NCI-H1092 treated with DMSO at 0.1 percent for 48 hours (cell line): ENCODE data around the gene FARSB.
A peak's percentile ranks its signal among the peaks of the same experiment; 100 is the strongest.
"Not testable (repeated sequence)": the region's sequence is repeated elsewhere in the genome, so short reads cannot be mapped to it uniquely, and the experiment has no call there.

ENCODE experiments used
- DNase-seq: peaks from one replicate; lab custom pipeline; 2025; lab: John Stamatoyannopoulos, UW

Gene FARSB

DNA sequence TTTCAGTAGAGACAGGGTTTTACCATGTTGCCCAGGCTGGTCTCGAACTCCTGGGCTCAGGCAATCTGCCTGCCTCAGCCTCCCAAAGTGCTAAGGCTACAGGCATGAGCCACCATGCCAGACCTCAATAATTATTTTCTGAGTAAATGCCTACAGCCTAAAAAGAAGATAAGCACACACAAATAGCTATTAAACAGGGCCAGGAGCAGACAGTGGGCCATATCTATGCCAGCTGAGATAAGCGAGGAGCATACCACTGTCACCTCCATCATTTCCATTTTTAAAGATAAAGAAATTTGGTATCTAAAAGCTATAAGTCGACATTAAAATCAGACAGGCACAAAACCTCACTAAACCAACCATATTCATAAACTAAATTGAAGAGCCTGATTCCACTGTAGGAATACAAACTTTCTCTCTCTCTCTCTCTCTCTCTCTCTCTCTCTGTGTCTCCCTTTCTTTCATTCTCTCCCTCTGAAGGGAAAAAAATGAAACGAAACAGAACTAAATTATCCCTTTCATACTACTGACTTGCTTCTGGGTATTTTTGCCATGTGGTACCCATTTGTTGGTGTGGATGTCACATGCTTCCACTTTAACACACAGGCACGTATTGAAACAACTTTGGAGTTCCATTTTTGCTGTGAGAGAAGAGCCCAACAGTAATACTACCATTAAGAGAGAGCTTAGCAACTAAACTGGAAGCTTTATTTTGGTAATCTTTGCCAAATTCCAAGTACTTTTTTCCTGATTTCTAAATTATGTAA lies 51.0 kb downstream of the FARSB start:
- DNase-seq = no peak

DNA sequence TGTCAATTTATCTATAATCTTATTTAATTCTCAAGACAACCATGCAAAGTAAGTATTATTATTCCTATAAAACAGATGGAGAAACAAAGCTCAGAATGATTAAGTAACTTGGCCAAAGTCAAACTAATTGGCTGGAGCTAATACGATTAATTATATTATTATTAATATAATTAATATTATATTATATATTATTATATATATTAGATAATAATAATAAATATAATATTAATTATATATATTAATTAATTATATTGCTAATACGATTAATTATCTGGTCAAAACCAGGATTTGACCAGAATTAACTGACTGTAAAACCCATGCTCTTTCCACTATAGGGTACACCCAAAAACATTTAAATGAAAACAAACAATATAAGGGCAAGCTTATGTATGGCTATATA lies 52.4 kb downstream of the FARSB start:
- DNase-seq = no peak

DNA sequence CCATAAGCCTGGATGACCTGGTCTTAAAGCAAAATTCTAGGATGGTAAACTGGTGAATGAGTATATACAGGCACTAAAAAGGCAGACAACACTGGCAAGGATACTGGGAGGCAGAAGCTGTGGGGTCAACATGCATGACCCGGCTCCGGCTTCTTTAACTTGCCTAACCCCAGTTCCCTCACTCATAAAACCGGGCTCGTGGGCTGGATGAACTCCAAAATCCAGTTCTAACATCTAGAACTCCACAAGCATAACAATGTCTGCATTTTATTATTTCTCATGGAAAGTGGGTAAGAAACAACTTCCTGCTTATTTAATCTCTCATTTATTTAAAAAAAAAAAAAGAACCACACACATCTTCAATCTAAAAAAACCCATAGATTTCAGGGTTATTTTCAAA lies 57.3 kb downstream of the FARSB start:
- no peak for DNase-seq

DNA sequence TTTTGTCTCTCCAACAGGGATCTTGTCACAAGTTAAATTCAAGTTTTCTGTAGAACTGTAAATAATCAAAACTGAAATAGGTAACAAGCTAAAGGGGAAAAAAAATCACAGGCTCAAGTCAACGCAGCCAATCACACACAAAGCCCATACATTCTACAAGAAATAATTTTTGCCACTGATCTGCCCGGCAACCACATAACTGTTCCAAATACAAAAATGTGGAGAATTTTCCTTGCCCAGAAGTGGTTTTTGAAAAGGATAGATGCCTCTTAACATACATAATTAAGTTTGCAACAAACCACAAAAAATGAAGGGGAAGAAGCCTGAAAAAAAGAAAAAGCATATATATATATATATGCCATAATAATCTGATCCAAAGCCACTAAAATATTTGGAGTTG lies 60.3 kb downstream of the FARSB start:
- no peak for DNase-seq

DNA sequence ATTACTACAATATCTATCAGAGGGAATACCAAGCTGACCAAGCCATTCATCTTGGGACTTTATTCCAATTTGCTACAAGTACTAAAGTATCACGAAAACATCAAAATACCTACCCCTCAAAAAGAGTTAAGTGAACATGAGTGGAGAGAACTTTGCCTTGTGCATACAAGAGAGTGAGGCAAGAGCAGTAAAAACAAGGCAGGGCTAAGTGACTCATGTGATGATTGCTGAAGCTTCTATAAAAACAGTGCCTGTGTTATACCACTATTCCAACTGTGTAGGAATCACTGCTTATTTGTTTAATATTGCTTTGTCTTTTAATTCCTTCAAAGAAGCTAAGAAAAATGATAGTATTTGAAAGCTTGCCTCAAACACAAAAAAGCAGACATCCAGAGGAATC lies 61.2 kb downstream of the FARSB start:
- no peak for DNase-seq

DNA sequence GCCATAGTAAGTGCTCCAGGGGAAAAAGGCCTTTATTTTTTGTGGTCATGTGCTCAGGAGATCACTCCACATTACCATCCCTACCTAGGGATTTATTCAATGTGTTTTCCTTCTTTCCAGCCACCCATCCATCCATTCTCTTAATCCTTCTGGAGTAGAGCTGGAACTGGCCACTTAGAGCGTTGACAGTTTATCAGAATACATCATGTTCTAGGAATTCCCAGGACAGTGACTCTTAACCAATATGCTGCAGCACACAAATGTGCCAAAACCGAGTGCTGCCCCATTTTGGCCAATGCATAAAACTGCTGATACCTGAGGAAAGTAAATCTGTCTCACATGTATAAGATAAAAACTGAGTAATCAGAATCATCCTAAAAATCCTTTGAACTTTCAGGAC lies 63.7 kb downstream of the FARSB start:
- DNase-seq = no peak

DNA sequence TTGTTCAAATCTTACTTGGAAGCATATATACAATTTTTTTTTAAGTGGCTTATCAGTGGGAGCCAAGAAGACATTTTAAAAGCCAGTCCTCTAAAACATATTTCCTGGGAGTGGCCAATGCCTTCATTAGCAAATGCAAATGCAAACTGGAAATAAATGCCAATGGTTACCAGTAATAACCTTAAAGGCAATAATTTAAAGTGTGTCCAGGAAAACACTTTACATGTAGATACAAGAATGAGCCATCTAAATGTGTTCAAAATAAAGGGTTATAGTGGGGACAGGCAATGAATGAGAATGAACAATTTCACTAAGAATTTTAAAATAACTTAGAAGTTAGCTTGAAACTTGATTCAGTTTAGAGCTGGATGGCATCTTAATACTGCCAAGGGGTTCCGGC lies 64.2 kb downstream of the FARSB start:
- DNase-seq = no peak

DNA sequence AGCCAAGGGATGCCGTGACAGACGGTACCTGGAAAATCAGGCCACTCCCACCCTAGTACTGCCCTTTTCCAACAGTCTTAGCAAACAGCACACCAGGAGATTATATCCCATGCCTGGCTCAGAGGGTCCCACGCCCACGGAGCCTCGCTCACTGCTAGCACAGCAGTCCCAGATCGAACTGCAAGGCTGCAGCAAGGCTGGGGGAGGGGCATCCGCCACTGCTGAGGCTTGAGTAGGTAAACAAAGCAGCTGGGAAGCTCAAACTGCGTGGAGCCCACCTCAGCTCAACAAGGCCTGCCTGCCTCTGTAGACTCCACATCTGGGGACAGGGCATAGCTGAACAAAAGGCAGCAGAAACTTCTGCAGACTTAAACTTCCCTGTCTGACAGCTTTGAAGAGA lies 71.3 kb downstream of the FARSB start:
- not testable (repeated sequence) for DNase-seq

DNA sequence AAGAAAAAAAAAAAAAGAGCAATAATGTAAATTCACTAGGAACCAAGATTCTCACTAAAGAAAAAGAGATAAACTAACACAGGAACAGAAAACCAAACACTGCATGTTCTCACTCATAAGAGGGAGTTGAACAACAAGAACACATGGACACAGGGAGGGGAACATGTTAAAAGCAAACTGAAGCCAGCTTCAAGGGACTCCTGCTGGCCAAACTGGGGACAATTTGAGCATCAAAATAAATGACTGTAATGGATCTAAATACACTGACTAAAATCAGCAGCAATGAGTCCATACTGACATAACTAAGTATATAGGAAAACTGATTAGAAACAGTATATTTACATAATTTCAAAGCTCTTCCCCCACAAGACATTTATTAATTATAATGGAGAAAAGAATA lies 73.0 kb downstream of the FARSB start:
- DNase-seq = no peak

DNA sequence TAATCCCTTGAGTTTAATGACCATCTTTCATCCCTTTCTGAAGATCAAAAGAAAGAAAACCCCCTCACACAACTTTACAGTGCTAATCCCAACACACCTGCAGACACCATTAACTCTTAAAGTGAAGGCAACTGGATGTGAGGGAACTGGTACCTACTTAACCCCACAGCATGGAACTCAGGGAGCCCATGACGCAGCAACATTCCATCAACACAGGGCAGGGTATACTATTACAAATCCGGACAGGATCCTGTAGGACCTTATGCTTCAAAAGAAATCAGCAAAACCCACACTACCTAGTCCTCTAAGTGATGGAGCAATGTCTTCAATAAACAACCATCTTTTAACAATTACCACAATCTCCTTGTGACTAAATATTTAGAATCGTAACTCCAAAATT lies 78.6 kb downstream of the FARSB start:
- DNase-seq = no peak

DNA sequence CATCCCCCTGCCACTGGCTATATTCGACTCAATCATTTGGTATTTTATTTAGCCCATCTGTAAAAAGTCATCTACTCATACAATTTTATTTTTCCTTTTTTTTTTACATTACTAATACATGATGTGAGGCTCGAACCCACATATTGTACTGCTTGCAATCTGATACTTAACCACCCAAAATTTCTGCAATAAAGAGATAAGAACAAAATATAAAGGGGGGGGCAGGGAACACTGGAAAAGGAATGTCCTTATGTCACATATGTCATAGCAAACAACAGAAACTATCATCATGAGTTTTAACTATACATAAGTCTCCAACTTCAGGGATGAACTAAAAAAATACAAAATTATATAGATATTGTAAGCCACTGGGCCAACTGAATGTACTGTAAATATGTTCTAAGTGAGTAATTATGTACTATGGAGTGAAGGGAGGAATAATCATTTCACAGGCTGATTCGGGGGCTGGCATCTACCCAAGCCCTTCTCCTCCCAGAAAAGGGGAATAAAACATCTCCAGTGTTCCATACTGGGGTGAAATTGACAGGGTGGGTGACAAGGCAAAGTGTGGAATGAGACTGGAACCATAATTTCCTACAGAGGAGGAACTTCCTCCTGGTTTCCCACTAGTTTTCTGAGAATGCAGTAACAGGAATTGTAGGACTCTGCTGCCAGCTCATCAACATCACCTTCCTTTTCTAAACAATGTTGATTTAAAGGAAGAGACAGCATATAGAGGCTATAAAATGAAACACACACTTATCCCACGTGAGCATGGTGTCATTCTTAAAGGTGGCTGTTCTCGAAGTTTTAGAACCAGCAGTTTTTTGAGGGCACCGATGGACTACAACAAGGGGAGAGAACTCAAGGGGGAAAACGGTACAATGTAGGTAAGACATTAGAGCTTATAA lies 79.5 kb downstream of the FARSB start:
- no peak for DNase-seq

DNA sequence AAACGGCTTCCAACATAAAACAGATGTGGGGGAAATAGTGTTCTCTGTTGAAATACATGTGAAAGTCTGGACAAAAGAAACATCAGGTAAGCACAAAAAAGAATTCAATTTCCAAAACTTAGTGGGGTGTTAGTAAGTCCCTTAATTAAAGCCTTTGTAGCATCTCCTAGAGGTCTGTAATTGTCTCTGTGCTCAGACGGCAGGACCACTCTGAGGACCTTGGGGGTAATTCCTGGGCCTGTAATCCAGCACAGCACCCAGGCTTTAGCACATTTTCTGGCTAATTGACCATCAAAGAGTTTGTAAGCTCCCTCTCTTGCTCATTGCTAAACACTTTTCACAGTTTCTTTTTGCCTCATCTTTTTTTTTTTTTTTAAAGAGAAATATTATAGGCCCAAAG lies 80.3 kb downstream of the FARSB start:
- DNase-seq = no peak

DNA sequence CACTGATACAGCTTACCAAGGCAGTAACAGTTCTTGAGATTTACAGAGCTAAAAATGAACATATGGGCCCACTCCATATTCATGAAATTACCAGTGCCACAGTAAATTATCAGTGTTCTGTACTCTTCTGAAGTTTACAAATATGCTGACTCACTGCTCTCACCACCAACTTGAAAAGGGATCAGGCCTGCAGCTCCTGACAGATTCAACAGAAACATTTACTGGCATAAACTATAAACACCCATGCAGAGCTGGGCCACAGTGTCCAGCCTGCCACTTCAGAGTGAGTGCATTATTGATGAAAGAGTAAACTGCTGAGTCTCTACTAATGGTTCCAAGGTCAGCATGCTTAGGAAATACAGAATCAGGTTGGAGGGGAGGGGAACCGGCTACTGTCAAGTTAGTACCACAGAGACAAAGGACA lies 83.1 kb downstream of the FARSB start:
- DNase-seq = no peak

DNA sequence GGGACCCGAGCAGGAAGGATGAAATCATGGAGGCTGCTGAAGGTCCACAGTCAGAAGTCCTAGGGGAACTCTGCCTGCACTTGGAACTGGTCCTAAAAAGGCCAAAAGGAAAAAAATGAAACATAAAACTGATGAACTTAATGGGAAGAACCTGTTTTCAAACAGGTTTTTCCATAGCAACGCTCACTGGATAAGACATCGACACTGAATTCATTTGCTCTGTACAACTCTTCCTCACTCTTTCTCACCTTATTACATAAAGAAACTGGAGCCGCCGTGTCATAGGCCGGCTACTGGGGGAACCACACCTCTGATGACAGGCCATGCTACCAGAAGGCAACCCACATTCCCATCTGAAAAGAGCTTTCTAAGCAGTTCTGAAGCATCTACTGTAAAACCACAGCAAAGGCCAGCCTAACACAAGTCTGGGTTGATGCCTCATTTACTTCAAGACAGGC lies 83.6 kb downstream of the FARSB start:
- no peak for DNase-seq

DNA sequence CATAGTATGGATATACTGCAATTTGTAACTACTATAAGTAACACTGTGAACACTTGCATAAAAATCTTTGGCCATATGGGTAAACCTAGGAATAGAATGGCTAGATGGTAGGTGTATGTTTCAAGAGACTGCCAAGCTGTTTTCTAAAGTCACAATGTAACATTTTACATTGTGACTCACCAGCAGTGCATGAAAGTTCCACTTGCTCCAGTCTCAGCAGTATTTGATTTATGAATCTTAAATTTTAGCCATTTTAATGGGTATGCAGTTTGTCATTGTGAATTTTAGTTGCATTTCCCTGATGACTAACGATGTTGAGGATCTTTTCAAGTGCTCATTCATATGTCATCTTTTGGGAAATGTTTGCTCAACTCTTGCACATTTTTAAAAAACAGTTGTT lies 86.1 kb downstream of the FARSB start:
- no peak for DNase-seq

DNA sequence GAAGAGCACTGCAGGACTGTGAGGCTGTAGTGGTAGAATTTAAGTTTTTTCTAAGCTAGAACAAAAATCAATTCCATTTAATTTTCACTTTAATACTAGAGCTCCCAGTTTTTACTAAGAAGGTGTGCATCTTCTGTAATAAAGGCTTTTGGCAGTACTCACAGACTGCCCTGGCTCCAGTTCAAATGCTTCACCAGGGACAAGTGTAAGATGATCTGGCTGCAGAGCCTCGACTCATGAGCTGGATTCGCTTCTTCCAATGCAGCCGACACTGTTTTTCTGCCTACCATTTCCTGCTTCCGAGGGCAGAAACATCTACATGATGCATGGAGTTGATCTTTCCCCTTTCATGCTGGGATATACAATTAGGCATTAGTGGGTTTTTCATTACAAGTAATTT lies 87.0 kb downstream of the FARSB start:
- DNase-seq = peak; percentile 84

DNA sequence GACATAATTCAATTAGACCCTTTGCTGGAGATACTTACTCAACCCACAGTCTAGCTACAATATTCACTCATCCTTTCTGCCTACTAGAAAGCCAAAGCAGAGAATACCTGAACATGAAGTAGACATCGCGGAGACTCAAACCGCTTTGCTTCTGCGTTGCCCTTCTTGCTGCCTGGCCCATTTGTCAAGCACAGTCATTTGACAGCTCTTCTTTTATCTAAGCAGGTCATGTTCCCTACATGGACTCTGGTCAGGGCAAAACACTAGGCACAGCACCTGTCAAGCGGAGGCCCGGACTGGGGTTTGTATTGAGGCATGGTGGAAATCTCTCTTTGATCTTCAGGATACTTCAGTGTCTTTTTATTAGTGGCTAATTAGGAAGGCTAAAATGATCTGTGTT lies 89.7 kb downstream of the FARSB start:
- no peak for DNase-seq

DNA sequence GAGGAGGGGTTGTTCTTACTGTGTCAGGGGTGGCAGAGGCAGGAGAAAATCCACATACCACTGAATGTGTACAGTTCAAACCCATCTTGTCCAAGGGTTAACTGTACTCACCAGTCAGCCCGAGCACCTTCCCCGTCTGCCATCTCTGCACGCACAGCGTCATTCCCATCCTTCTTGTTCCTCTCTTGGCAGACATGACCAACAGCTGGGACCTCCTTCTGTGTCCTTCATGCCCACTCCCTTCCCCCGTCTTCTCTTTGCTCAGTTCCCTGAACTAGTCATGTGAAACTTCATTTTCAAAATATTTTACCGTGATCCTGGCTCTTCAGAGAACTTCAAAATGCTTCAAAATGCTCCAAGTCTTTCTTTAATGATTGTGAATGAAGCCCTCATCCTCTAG lies 92.0 kb downstream of the FARSB start:
- DNase-seq = no peak

DNA sequence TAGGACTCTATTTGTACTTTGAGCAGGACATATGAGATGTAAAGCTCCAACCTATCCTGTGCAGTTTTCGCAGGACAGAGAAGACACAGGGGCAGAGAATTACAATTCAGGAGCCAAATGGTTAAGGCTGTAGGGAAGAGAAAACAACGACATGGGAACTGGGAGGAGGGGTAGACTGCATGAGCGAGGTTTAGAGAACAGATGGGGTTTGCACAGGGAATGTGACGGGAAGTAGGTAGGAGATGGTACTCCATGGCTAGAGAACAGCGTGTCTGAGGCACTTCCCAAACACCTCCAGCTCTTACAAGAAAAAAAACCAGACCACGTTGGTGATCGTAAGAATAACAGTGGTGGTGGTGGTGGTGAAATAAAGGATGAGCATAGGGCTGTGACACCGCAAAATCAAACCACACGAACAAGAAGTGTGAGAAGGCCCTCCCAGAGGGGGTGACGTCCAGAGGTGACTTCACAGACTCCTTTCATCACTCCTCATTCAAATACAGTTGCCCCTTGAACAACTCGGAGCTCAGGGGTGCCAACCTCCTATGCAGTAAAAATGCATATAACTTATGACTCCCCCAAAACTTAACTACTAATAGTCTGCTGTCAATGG lies 92.7 kb downstream of the FARSB start:
- no peak for DNase-seq

DNA sequence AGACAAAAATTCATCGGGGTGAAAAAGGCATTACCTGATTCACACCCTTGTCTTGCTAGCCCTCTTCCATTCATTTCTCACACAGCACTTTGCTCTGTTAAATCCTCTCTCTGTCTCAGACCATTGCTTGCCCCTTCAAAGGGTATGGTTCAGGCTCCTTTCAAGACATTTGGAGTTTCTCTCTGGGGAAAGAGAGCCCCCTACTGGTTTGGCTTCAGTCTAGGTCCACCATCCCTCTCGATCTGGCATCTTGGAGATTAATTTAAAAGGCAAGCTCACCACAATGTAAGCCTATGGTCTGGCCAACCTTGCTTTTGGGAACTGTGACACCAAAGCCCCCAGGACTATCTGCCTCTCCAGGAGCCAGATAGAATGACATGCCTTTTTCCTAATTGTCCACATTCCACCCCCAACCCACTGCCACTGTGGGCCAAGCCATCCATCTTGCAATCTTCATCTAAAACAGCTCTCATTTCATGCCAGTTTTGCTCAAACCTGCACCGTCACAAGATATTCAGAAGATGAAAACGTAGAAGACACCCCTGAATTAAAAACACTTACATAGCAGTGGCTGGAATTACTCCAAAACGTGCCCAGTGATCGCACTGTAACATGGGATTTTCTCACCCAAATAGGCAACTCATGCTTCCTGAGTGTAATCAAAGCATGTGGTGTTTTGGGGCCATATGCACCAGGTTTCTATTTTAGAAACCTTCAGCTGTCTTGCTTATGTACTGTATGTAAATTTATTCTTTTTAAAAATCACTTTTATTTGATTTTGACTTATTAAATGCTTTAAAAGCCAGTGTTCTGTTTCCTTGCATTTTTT lies 93.9 kb downstream of the FARSB start:
- DNase-seq = peak; percentile 57

DNA sequence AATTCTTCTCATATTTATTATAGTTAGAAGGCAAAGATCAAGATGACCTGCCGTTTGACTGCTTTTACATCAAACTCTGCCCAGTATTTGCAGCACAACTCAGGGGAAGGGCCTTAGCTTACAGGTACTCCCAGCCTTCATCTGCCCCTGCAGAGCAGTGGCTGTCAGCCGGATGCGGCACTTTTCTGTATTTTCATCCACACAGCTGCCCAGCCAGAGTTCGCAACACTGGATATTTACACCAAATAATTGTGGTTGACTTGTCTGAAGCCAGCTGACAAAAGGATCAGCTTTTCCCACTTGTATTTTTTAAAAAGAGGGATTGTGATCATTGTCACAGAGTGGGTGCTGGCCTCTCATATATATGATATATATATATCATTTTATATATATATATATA lies 94.7 kb downstream of the FARSB start:
- DNase-seq = no peak

DNA sequence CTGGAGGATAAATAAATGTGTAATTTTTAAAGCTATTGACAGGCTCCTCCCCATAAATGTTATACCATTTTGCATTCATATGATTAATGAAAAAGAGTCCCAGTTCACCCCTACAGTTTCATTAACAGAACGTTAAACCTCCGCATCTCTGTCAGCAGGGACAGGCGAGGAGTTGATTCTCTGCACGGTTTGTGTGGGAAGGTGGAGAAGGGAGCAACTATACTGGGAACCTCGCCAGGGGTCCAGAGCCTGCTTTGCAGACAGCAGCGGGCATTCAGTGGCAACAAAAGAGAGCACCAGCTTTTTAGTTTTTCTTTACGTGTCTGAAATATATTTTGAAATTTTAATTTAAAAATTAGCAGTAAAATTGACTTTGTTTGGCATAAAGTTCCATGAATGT lies 101.4 kb downstream of the FARSB start:
- peak; percentile 32 for DNase-seq
